H9 (cell line): ENCODE results near the gene CCL25. TPM values are rescaled to one million over a fixed set of nuclear protein-coding genes. Genes with fewer than 3 reads are reported as not detected.

Experiments
- DNase-seq: peaks from one replicate; pipeline ENCODE4 v3.0.0-alpha.2; 2017
- H2AFZ ChIP-seq: one replicate; pipeline ENCODE4 v1.6.1; 2013; ENCODE audit warnings: mild to moderate bottlenecking, low read length, control low read depth, moderate library complexity
- H2AK5ac ChIP-seq: 2 replicates; pipeline ENCODE4 v1.6.1; 2013; ENCODE audit warnings: low read length, control low read depth, mixed read lengths; ENCODE audit not compliant: insufficient read length
- H2BK120ac ChIP-seq: one replicate; pipeline ENCODE4 v1.6.1; 2013; ENCODE audit warnings: low read depth, mild to moderate bottlenecking, low read length, control low read depth, inconsistent platforms; ENCODE audit not compliant: poor library complexity, severe bottlenecking
- H2BK12ac ChIP-seq: 2 replicates; pipeline ENCODE4 v1.6.1; 2013; ENCODE audit warnings: low read length, control low read depth, mixed read lengths, low read depth; ENCODE audit not compliant: insufficient read length
- H2BK15ac ChIP-seq: 2 replicates; pipeline ENCODE4 v1.6.1; 2013; ENCODE audit warnings: low read depth, low read length, control low read depth
- H2BK20ac ChIP-seq: one replicate; pipeline ENCODE4 v1.6.1; 2013; ENCODE audit warnings: low read depth, mild to moderate bottlenecking, low read length, control low read depth, inconsistent platforms; ENCODE audit not compliant: poor library complexity, severe bottlenecking
- H2BK5ac ChIP-seq: 2 replicates; pipeline ENCODE4 v1.6.1; 2013; ENCODE audit warnings: low read length, control low read depth, mixed read lengths; ENCODE audit not compliant: insufficient read length
- H3K14ac ChIP-seq: 2 replicates; pipeline ENCODE4 v1.6.1; 2013; ENCODE audit warnings: low read length, control low read depth; ENCODE audit not compliant: insufficient read depth
- H3K18ac ChIP-seq: 2 replicates; pipeline ENCODE4 v1.6.1; 2013; ENCODE audit warnings: low read depth, mild to moderate bottlenecking, mixed read lengths, low read length, control low read depth; ENCODE audit not compliant: insufficient read length
- H3K23ac ChIP-seq: 2 replicates; pipeline ENCODE4 v1.6.1; 2013; ENCODE audit warnings: low read length, control low read depth, mixed read lengths, low read depth; ENCODE audit not compliant: insufficient read length
- H3K23me2 ChIP-seq: 2 replicates; pipeline ENCODE4 v1.6.1; 2013; ENCODE audit warnings: low read depth, mild to moderate bottlenecking, mixed read lengths, low read length, control low read depth; ENCODE audit not compliant: insufficient read length, poor library complexity, severe bottlenecking
- H3K27ac ChIP-seq: 2 replicates; pipeline ENCODE4 v1.5.1; 2013; ENCODE audit warnings: low read length, control low read depth, mixed read lengths, low read depth; ENCODE audit not compliant: insufficient read length
- H3K27me3 ChIP-seq: 2 replicates; pipeline ENCODE4 v1.6.1; 2013; ENCODE audit warnings: low read length, control low read depth, inconsistent platforms; ENCODE audit not compliant: insufficient read depth
- H3K4ac ChIP-seq: 2 replicates; pipeline ENCODE4 v1.6.1; 2013; ENCODE audit warnings: low read depth, mild to moderate bottlenecking, control low read depth, inconsistent platforms, low read length, moderate library complexity
- H3K4me1 ChIP-seq: 2 replicates; pipeline ENCODE4 v1.6.1; 2013; ENCODE audit warnings: low read length, control low read depth, inconsistent platforms; ENCODE audit not compliant: insufficient read depth
- H3K4me2 ChIP-seq: 2 replicates; pipeline ENCODE4 v1.6.1; 2013; ENCODE audit warnings: low read length, control low read depth, mixed read lengths; ENCODE audit not compliant: insufficient read length, insufficient read depth
- H3K56ac ChIP-seq: 2 replicates; pipeline ENCODE4 v1.6.1; 2013; ENCODE audit warnings: low read depth, mild to moderate bottlenecking, mixed read lengths, low read length, control low read depth; ENCODE audit not compliant: insufficient read length
- H3K79me1 ChIP-seq: 2 replicates; pipeline ENCODE4 v1.6.1; 2013; ENCODE audit warnings: low read depth, mild to moderate bottlenecking, moderate library complexity, low read length, control low read depth, inconsistent platforms; ENCODE audit not compliant: insufficient read depth, poor library complexity, severe bottlenecking
- H3K79me2 ChIP-seq: 2 replicates; pipeline ENCODE4 v1.6.1; 2013; ENCODE audit warnings: low read length, control low read depth, inconsistent platforms; ENCODE audit not compliant: insufficient read depth
- H3K9ac ChIP-seq: 2 replicates; pipeline ENCODE4 v1.6.1; 2013; ENCODE audit warnings: low read length, control low read depth, mixed read lengths; ENCODE audit not compliant: insufficient read length; ENCODE audit errors: extremely low read depth
- H3K9me3 ChIP-seq: one replicate; pipeline ENCODE4 v1.6.1; 2013; ENCODE audit warnings: low read depth, low read length, inconsistent platforms; ENCODE audit not compliant: control insufficient read depth
- H3T11ph ChIP-seq: one replicate; pipeline ENCODE4 v1.6.1; 2013; ENCODE audit warnings: mild to moderate bottlenecking, low read length, control low read depth, inconsistent platforms
- H4K20me1 ChIP-seq: one replicate; pipeline ENCODE4 v1.6.1; 2013; ENCODE audit not compliant: control insufficient read depth, insufficient read length, insufficient read depth
- H4K5ac ChIP-seq: 2 replicates; pipeline ENCODE4 v1.6.1; 2013; ENCODE audit warnings: low read depth, mild to moderate bottlenecking, mixed read lengths, low read length, control low read depth; ENCODE audit not compliant: insufficient read length
- H4K8ac ChIP-seq: replicated peaks from 2 replicates; pipeline ENCODE4 v1.6.1; 2013; ENCODE audit warnings: low read length, control low read depth, mixed read lengths, low read depth; ENCODE audit not compliant: insufficient read length
- H4K91ac ChIP-seq: 2 replicates; pipeline ENCODE4 v1.6.1; 2013; ENCODE audit warnings: low read depth, mild to moderate bottlenecking, moderate library complexity, mixed read lengths, low read length, control low read depth; ENCODE audit not compliant: insufficient read length
- H3K27ac Mint-ChIP-seq, 3 experiments: 2 replicates in 2 of 3; 3 replicates in 1 of 3; pipeline ENCODE4 v1.8.0; 2020 to 2021; ENCODE audit warnings: mixed read lengths in 3 of 3, mild to moderate bottlenecking in 1 of 3, moderate library complexity in 1 of 3
- H3K27me3 Mint-ChIP-seq: 2 replicates; pipeline ENCODE4 v1.8.0; 2021; ENCODE audit warnings: low read depth, mild to moderate bottlenecking, moderate library complexity, mixed read lengths
- H3K36me3 Mint-ChIP-seq, 3 experiments: 2 replicates in 2 of 3; 3 replicates in 1 of 3; pipeline ENCODE4 v1.8.0; 2020 to 2021; ENCODE audit warnings: low read depth in 3 of 3, mixed read lengths in 3 of 3; ENCODE audit not compliant: insufficient read depth in 1 of 3
- H3K4me1 Mint-ChIP-seq, 2 experiments: 2 replicates each; pipeline ENCODE4 v1.8.0; 2020; ENCODE audit warnings: mixed read lengths in 2 of 2
- H3K4me3 Mint-ChIP-seq, 2 experiments: 2 replicates in 1 of 2; 3 replicates in 1 of 2; pipeline ENCODE4 v1.8.0; 2020 to 2021; ENCODE audit warnings: mild to moderate bottlenecking in 2 of 2, mixed read lengths in 2 of 2, moderate library complexity in 1 of 2
- H3K9me3 Mint-ChIP-seq, 2 experiments: 2 replicates in 1 of 2; 3 replicates in 1 of 2; pipeline ENCODE4 v1.8.0; 2020; ENCODE audit warnings: mild to moderate bottlenecking in 2 of 2, mixed read lengths in 2 of 2, moderate library complexity in 1 of 2
- CTCF ChIP-seq: fragments of 200-600 bp; sonication (generic); conservative IDR thresholded peaks from 3 replicates; pipeline ENCODE4 v1.8.0; 2021; ENCODE audit warnings: antibody characterized with exemption, mild to moderate bottlenecking
- WGBS: extraction: QIAGEN DNeasy Blood & Tissue Kit; methylation state at CpG from one replicate; pipeline ENCODE4 v1.1.7; 2013; ENCODE audit warnings: missing lambda C conversion rate, low lambda C conversion rate, mixed read lengths; ENCODE audit not compliant: insufficient read length; ENCODE audit errors: extremely low coverage; 5-methylcytosine and 5-hydroxymethylcytosine counted together
- total RNA-seq: library from RNA; stranded (reverse); gene quantifications from 2 replicates; pipeline ENCODE4 v1.2.1, GENCODE V29; 2021

CCL25 gene
- total RNA-seq, 1 experiment from 2014 or later: not detected

- Histone ChIP-seq H2AFZ (no peak overlapping the region), H3K4me1 (no peaks in the 10 kb centered on the region), H3K23ac (no peak overlapping the region), H3K4me2 (no peak overlapping the region), H3K18ac (no peak overlapping the region), H4K5ac (no peak overlapping the region), H3K79me1 (no peaks in the 10 kb centered on the region), H3T11ph (no peak overlapping the region), H2BK20ac (no peak overlapping the region), H3K27ac (no peak overlapping the region), H2AK5ac (no peak overlapping the region), H3K23me2 (no peaks in the 10 kb centered on the region), H3K4ac (no peak overlapping the region), H3K56ac (no peak overlapping the region), H4K91ac (no peak overlapping the region), H2BK120ac (no peak overlapping the region), H2BK15ac (no peak overlapping the region), H3K14ac (no peak overlapping the region), H4K8ac (no peak overlapping the region), H3K27me3 (no peaks in the 10 kb centered on the region), H3K9ac (no peak overlapping the region), H4K20me1 (no peaks in the 10 kb centered on the region), H3K79me2 (no peaks in the 10 kb centered on the region), H3K9me3 (no peaks in the 10 kb centered on the region), H2BK5ac (no peak overlapping the region), H2BK12ac (no peak overlapping the region)
- DNase-seq: no peak
- Mint-ChIP-seq H3K4me3 (no peak overlapping the region), H3K4me1 (peaks cover 0 to 9% of the 10 kb centered on the region in 2 experiments; a peak in 2 of 4 replicates), H3K9me3 (no peaks in the 10 kb centered on the region; a peak in 1 of 5 replicates), H3K36me3 (peaks cover 20 to 53% (median 25%) of the 10 kb centered on the region in 3 experiments; a peak in 6 of 7 replicates), H3K27me3 (no peaks in the 10 kb centered on the region; the same call in 1 of the 2 replicates), H3K27ac (peak overlapping the region in 2 of 3 experiments; percentile 32 to 61; a peak in 3 of 7 replicates)
- no CpG with 5 or more reads among the region's 6 CpGs for WGBS
- TF ChIP-seq CTCF: no peak
Measured at GRCh38 chr19:8079988-8080387, 27.4 kb downstream of the CCL25 start.
